Type B pancreatic cell (in vitro differentiated cells): Measurements from ENCODE around the gene MAD1L1. TPM values are rescaled to one million over a fixed set of nuclear protein-coding genes. Genes with fewer than 3 reads are reported as not detected.
A peak's percentile ranks its signal among the peaks of the same experiment; 100 is the strongest.

ENCODE experiments used
- DNase-seq: peaks from one replicate; pipeline ENCODE4 v3.0.0; 2021; ENCODE audit warnings: mixed read lengths; ENCODE audit not compliant: unreplicated experiment; ENCODE audit errors: extremely low spot score
- H3K27ac Mint-ChIP-seq: 2 replicates; pipeline ENCODE4 v1.8.0; 2021; ENCODE audit warnings: mild to moderate bottlenecking, mixed read lengths
- H3K27me3 Mint-ChIP-seq: 2 replicates; pipeline ENCODE4 v1.8.0; 2021; ENCODE audit warnings: mixed read lengths
- H3K36me3 Mint-ChIP-seq: 2 replicates; pipeline ENCODE4 v1.8.0; 2021; ENCODE audit warnings: mixed read lengths
- H3K4me1 Mint-ChIP-seq: one replicate; pipeline ENCODE4 v1.8.0; 2021; ENCODE audit warnings: mixed read lengths; ENCODE audit not compliant: unreplicated experiment
- H3K4me3 Mint-ChIP-seq: 2 replicates; pipeline ENCODE4 v1.8.0; 2021; ENCODE audit warnings: mild to moderate bottlenecking, mixed read lengths
- H3K9me3 Mint-ChIP-seq: 2 replicates; pipeline ENCODE4 v1.8.0; 2021; ENCODE audit warnings: mixed read lengths
- CTCF ChIP-seq: fragments of 200-600 bp; sonication (generic); conservative IDR thresholded peaks from 2 replicates; pipeline ENCODE4 v1.5.0; 2021; ENCODE audit warnings: antibody characterized with exemption, mild to moderate bottlenecking
- total RNA-seq: library from RNA; stranded (reverse); gene quantifications from 2 replicates; pipeline ENCODE4 v1.2.1, GENCODE V29; 2021; ENCODE audit warnings: low replicate concordance

The MAD1L1 gene
- total RNA-seq, 1 donor from 2014 or later: 40.7 TPM

- Mint-ChIP-seq H3K36me3 (no peaks in the 10 kb centered on the region), H3K4me1 (no peaks in the 10 kb centered on the region), H3K4me3 (no peak overlapping the region), H3K27me3 (peaks cover 4% of the 10 kb centered on the region), H3K9me3 (peaks cover 5% of the 10 kb centered on the region), H3K27ac (no peak overlapping the region)
- peak; percentile 51 for DNase-seq
- no peak for TF ChIP-seq CTCF
These were observed 445.0 kb downstream of the MAD1L1 start for GRCh38 chr7:1787681-1788235.

- no peak overlapping the region for H3K27ac Mint-ChIP-seq
- H3K36me3 Mint-ChIP-seq: no peaks in the 10 kb centered on the region
- no peak for TF ChIP-seq CTCF
- H3K9me3 Mint-ChIP-seq: peaks cover 5% of the 10 kb centered on the region
- DNase-seq: peak; percentile 54
- no peak overlapping the region for H3K4me3 Mint-ChIP-seq
- H3K27me3 Mint-ChIP-seq: peaks cover 4% of the 10 kb centered on the region
- no peaks in the 10 kb centered on the region for H3K4me1 Mint-ChIP-seq
These were observed 445.5 kb downstream of the MAD1L1 start for GRCh38 chr7:1787241-1787640.

- H3K36me3 Mint-ChIP-seq: no peaks in the 10 kb centered on the region
- H3K4me3 Mint-ChIP-seq: no peak overlapping the region
- H3K9me3 Mint-ChIP-seq: peaks cover 5% of the 10 kb centered on the region
- H3K4me1 Mint-ChIP-seq: no peaks in the 10 kb centered on the region
- peaks cover 4% of the 10 kb centered on the region for H3K27me3 Mint-ChIP-seq
- DNase-seq: no peak
- H3K27ac Mint-ChIP-seq: no peak overlapping the region
- no peak for TF ChIP-seq CTCF
These were observed 446.9 kb downstream of the MAD1L1 start for GRCh38 chr7:1785839-1786238.

- no peak overlapping the region for H3K27ac Mint-ChIP-seq
- H3K36me3 Mint-ChIP-seq: no peaks in the 10 kb centered on the region
- H3K9me3 Mint-ChIP-seq: peaks cover 5% of the 10 kb centered on the region
- no peak overlapping the region for H3K4me3 Mint-ChIP-seq
- peaks cover 6% of the 10 kb centered on the region for H3K27me3 Mint-ChIP-seq
- H3K4me1 Mint-ChIP-seq: no peaks in the 10 kb centered on the region
- TF ChIP-seq CTCF: no peak
- DNase-seq: peak; percentile 47
These were observed 451.4 kb downstream of the MAD1L1 start for GRCh38 chr7:1781369-1781768.

- Mint-ChIP-seq H3K9me3 (peaks cover 10% of the 10 kb centered on the region), H3K27me3 (peaks cover 9% of the 10 kb centered on the region), H3K4me3 (no peak overlapping the region), H3K4me1 (no peaks in the 10 kb centered on the region), H3K27ac (no peak overlapping the region), H3K36me3 (no peaks in the 10 kb centered on the region)
- peak; percentile 18 for DNase-seq
- TF ChIP-seq CTCF: no peak
These were observed 453.3 kb downstream of the MAD1L1 start for GRCh38 chr7:1779445-1779844.

GRCh38 chr7:1777122-1777521 lies 455.6 kb downstream of the MAD1L1 start:
- H3K27me3 Mint-ChIP-seq: peaks cover 12% of the 10 kb centered on the region
- H3K36me3 Mint-ChIP-seq: no peaks in the 10 kb centered on the region
- H3K27ac Mint-ChIP-seq: no peak overlapping the region
- no peak for DNase-seq
- no peaks in the 10 kb centered on the region for H3K4me1 Mint-ChIP-seq
- H3K9me3 Mint-ChIP-seq: peaks cover 10% of the 10 kb centered on the region
- TF ChIP-seq CTCF: no peak
- H3K4me3 Mint-ChIP-seq: no peak overlapping the region
